ENCODE data around the gene RCSD1.

DNA sequence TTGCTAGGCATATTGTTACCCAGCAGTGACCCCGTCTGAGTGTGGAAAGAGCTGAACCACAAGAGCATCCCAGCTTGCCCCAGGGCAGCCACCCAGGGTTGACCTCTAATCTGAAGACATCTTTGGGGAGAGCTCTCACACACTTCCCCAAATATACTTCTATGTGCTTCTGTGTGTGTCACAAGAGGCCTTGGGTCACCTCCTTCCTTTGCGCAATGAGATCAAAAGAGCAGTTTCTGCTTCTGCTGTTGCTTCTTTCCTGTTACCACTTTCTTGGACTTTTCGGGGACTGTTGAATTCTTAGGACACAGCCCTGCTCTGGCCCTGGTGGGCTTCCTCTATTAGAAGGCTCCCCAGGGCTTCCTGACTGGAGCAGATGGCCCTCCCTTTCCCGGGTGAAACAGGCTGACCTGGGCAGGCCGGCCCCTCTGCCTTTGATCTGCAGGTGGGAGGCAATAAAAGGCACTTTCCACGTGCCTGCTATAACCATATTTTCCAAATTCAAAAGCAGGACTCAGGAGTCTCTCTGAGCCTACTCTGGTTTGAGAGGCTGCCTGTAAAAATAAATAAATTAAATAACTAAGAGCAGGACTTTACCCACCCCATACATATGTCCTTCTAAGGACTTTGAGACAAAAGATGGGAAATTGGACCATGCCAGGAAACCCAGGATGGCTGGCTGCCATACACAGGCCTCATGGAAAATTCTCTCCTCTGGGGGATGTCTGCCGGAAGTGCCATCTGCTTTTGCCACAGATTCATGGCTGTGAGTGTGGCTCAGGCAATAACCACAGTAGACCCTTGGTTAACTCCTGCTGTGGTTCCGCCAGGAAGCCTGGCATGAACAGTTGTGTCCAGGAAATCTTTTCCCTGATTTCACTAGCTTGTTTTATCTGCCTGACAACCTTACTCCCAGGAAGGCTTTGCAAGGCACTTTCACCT is 28.3 kb upstream of the RCSD1 start:
- no peak for TF ChIP-seq GATA2 (IDR thresholded peaks at IDR 0.05; ENCODE audit: low read depth, low read length)
- TF ChIP-seq GATA3 (IDR thresholded peaks at IDR 0.05; ENCODE audit: low read depth, low read length), result no peak
